Memory B cell (primary cell): ENCODE results near the gene MRPL52.
"Not testable (repeated sequence)": the region's sequence is repeated elsewhere in the genome, so short reads cannot be mapped to it uniquely, and the experiment has no call there.

ENCODE experiments used
- ATAC-seq: fragments of 150-1000 bp; cut with Tn5 transposase; 2 replicates; pipeline ENCODE4 v1.10.0; 2021; ENCODE audit warnings: low read depth, mild to moderate bottlenecking, moderate library complexity
- DNase-seq, 2 donors: peaks; one replicate each; pipeline ENCODE4 v3.0.0; 2022; ENCODE audit warnings: low spot score in 2 of 2
- H3K27ac Mint-ChIP-seq: one replicate; pipeline ENCODE4 v1.8.0; 2022; ENCODE audit warnings: mild to moderate bottlenecking, moderate library complexity, mixed read lengths
- H3K27me3 Mint-ChIP-seq: one replicate; pipeline ENCODE4 v1.8.0; 2022; ENCODE audit warnings: mixed read lengths
- H3K36me3 Mint-ChIP-seq: one replicate; pipeline ENCODE4 v1.8.0; 2022; ENCODE audit warnings: mild to moderate bottlenecking, mixed read lengths
- H3K4me1 Mint-ChIP-seq: one replicate; pipeline ENCODE4 v1.8.0; 2022; ENCODE audit warnings: mixed read lengths
- H3K4me3 Mint-ChIP-seq: one replicate; pipeline ENCODE4 v1.8.0; 2022; ENCODE audit warnings: mild to moderate bottlenecking, moderate library complexity, mixed read lengths
- H3K9me3 Mint-ChIP-seq: one replicate; pipeline ENCODE4 v1.8.0; 2022; ENCODE audit warnings: mixed read lengths

MRPL52 gene

GRCh38 chr14:22820731-22821130 lies 9.0 kb upstream of the MRPL52 start:
- no peak for DNase-seq
- no peaks in the 10 kb centered on the region for H3K9me3 Mint-ChIP-seq
- no peaks in the 10 kb centered on the region for H3K27me3 Mint-ChIP-seq
- no peak for ATAC-seq
- no peak overlapping the region for H3K4me3 Mint-ChIP-seq
- no peaks in the 10 kb centered on the region for H3K36me3 Mint-ChIP-seq
- H3K4me1 Mint-ChIP-seq = peaks cover 42% of the 10 kb centered on the region
- H3K27ac Mint-ChIP-seq = no peak overlapping the region

- DNase-seq (no peak), ATAC-seq (no peak)
- H3K36me3 Mint-ChIP-seq = no peaks in the 10 kb centered on the region
- peak overlapping the region; percentile 54 for H3K4me3 Mint-ChIP-seq
- peaks cover 38% of the 10 kb centered on the region for H3K4me1 Mint-ChIP-seq
- no peaks in the 10 kb centered on the region for H3K27me3 Mint-ChIP-seq
- H3K27ac Mint-ChIP-seq = peak overlapping the region; percentile 88
- no peaks in the 10 kb centered on the region for H3K9me3 Mint-ChIP-seq
Observed at GRCh38 chr14:22821193-22822015, 8.3 kb upstream of the MRPL52 start.

DNA sequence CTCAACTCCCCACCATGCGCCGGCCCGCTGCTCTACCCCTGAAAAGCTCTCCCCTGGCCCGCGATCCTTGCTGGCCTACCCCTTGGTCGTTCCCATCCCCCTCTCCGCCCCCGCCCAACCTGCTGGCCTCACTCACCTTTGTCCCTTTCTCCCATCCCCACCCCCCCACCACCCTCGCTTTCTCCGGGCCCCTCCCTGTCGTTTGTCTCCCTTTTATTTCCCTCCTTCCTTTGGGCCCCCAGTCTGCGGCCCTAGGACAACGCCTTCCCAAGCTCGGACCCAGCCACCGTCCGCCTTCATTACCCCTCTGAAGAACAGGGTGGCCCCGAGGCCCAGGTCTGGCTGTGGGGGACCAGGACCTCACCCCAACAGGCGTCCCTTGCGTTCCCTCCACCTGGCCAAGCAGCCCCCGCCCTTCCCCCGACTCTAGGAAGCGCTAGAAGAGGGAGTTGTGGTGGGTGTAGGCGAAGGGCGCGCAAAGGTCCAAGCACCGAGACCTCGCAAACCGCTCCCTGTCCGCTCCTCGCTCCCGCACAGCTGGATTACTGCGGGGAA lies 7.6 kb upstream of the MRPL52 start:
- Mint-ChIP-seq H3K27me3 (no peaks in the 10 kb centered on the region), H3K9me3 (no peaks in the 10 kb centered on the region), H3K4me1 (peaks cover 38% of the 10 kb centered on the region), H3K4me3 (peak overlapping the region; percentile 83), H3K36me3 (no peaks in the 10 kb centered on the region), H3K27ac (peak overlapping the region; percentile 88)
- no peak for DNase-seq
- ATAC-seq = no peak

DNA sequence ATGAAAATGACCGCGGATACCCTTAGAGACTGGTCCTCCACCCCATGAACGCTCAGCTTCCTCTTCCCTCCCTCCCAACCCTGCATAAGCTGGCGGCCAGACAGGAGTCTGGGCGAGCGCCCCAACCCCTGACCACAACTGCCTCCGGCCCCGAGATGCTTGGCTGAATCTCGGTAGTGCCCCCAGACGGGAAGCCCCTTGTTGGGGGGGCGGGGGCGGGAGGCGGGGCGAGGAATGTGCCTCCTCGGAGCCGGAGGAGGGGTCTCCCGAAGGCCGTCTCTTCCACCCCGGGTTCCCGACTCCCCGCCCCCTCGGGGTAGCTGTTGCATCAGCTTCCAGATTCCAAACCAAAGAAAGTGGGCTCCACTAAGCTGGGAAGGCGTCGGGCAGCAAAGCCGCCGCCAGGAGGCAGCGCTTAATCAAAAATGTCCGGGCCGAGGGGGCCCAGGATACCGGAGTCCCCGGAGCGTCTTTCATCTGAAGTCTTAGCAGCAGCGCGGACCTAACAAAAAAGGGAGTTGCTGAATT lies 7.1 kb upstream of the MRPL52 start:
- Mint-ChIP-seq H3K36me3 (no peaks in the 10 kb centered on the region), H3K4me1 (peaks cover 38% of the 10 kb centered on the region), H3K27me3 (no peaks in the 10 kb centered on the region), H3K4me3 (peak overlapping the region; percentile 83), H3K27ac (peak overlapping the region; percentile 88), H3K9me3 (no peaks in the 10 kb centered on the region)
- ATAC-seq = peak; percentile 78
- DNase-seq = peak; percentile 61 to 66

- no peak overlapping the region for H3K27ac Mint-ChIP-seq
- H3K36me3 Mint-ChIP-seq = no peaks in the 10 kb centered on the region
- H3K27me3 Mint-ChIP-seq = no peaks in the 10 kb centered on the region
- H3K9me3 Mint-ChIP-seq = no peaks in the 10 kb centered on the region
- ATAC-seq = no peak
- H3K4me1 Mint-ChIP-seq = peaks cover 25% of the 10 kb centered on the region
- no peak overlapping the region for H3K4me3 Mint-ChIP-seq
- DNase-seq = no peak
Observed at GRCh38 chr14:22824711-22825359, 4.9 kb upstream of the MRPL52 start.

GRCh38 chr14:22829076-22829660 lies 519 bp upstream of the MRPL52 start:
- H3K27me3 Mint-ChIP-seq, ATAC-seq, H3K36me3 Mint-ChIP-seq, H3K9me3 Mint-ChIP-seq, DNase-seq: not testable (repeated sequence)
- Mint-ChIP-seq H3K27ac (peak overlapping the region; percentile 94), H3K4me1 (peaks cover 18% of the 10 kb centered on the region), H3K4me3 (peak overlapping the region; percentile 92)

DNA sequence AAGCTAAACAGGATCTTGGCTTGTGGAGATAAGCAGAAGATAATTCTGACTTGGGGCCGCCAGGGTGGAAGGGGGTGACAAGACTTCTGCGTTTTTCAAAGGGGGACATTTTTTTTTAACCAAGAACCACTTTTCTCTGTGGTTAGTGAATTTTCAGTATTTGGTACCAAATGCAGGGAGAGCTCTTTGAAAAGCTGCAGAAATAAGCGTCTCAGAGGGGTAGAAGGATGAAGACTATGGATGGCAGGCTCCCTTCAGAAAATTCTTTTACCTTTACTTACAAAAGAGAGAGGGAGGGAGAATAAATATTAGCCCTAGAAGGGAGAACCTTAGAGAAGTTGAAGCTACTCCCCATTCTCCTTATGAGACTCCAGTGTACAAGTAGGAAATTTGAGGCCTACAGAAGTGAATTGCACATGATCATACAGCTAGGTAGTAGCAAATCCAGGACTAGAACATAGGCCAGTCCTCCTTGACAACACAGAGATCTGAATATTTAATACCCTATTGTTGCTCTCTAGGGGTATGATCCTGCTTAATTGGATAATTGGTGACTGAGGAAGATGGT lies 840 bp downstream of the MRPL52 start:
- DNase-seq = no peak
- Mint-ChIP-seq H3K4me1 (peaks cover 12% of the 10 kb centered on the region), H3K27me3 (no peaks in the 10 kb centered on the region), H3K36me3 (peaks cover 7% of the 10 kb centered on the region), H3K9me3 (no peaks in the 10 kb centered on the region), H3K27ac (peak overlapping the region; percentile 94), H3K4me3 (peak overlapping the region; percentile 92)
- peak; percentile 11 for ATAC-seq

DNA sequence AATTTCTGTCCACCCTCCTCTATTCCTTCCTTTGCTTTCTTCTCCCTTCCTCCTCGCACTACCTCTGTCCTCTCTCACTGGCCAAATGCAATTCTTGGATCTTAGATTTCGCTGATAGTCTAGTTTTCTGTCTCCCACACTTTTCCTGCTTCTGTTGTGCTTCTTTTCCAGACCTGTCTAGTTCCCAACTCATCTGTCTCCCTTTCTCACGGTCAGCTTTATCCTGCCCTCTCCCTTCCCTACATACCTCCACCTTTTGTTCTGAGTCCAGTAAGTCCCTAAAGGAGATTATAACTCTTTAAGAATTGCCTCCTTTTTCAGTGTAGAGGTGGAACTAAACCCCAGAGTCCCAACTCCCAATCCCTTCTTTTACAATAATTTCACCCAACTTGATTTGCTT lies 5.8 kb downstream of the MRPL52 start:
- peaks cover 6% of the 10 kb centered on the region for H3K27me3 Mint-ChIP-seq
- H3K9me3 Mint-ChIP-seq = no peaks in the 10 kb centered on the region
- H3K4me1 Mint-ChIP-seq = peaks cover 11% of the 10 kb centered on the region
- ATAC-seq (no peak), DNase-seq (no peak)
- no peak overlapping the region for H3K27ac Mint-ChIP-seq
- no peak overlapping the region for H3K4me3 Mint-ChIP-seq
- H3K36me3 Mint-ChIP-seq = peaks cover 9% of the 10 kb centered on the region

DNA sequence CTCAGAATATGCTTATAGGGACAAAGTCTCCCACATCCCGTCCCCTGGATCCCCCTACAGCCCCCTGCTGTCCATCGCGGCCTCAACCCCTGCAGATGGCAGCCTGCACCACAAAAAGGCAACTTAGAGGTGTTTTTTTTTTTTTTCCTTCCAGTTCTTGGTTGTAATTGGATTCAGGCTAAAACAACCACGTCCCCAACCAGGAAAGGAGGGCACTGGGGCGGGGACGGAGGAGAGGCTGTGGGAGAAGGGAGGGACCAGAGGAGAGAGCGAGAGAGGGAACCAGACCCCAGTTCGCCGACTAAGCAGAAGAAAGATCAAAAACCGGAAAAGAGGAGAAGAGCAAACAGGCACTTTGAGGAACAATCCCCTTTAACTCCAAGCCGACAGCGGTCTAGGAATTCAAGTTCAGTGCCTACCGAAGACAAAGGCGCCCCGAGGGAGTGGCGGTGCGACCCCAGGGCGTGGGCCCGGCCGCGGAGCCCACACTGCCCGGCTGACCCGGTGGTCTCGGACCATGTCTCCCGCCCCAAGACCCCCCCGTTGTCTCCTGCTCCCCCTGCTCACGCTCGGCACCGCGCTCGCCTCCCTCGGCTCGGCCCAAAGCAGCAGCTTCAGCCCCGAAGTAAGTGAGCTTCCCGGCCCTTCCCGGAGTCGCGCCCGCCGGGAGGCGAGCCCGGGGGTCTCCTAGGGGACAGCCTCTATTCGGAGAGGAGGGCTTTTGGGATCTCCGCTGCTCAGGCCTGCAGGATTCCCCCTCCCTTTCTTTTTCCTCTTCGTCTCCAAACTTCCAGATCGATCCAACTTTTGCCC lies 6.8 kb downstream of the MRPL52 start, which contains the start of gene MMP14:
MMP14 (plus strand) TSS at position 285 of the 813 bp plus-strand sequence; CDS start at position 518, 233 bp downstream.
- Mint-ChIP-seq H3K27me3 (peaks cover 6% of the 10 kb centered on the region), H3K36me3 (peaks cover 9% of the 10 kb centered on the region), H3K27ac (peak within 1 kb of the TSS; percentile 78), H3K4me1 (peaks cover 9% of the 10 kb centered on the region), H3K9me3 (no peaks in the 10 kb centered on the region), H3K4me3 (peak within 1 kb of the TSS; percentile 91)
- ATAC-seq = no peak
- no peak for DNase-seq

- peak; percentile 42 for ATAC-seq
- Mint-ChIP-seq H3K36me3 (peaks cover 7% of the 10 kb centered on the region), H3K27ac (peak overlapping the region; percentile 75), H3K27me3 (peaks cover 8% of the 10 kb centered on the region), H3K4me3 (peak overlapping the region; percentile 91), H3K9me3 (no peaks in the 10 kb centered on the region), H3K4me1 (peaks cover 9% of the 10 kb centered on the region)
- no peak for DNase-seq
Observed at GRCh38 chr14:22837114-22837749, 7.5 kb downstream of the MRPL52 start.

- Mint-ChIP-seq H3K9me3 (no peaks in the 10 kb centered on the region), H3K27me3 (peaks cover 8% of the 10 kb centered on the region), H3K27ac (no peak overlapping the region), H3K4me3 (peak overlapping the region; percentile 91), H3K4me1 (peaks cover 9% of the 10 kb centered on the region), H3K36me3 (peaks cover 7% of the 10 kb centered on the region)
- DNase-seq (no peak), ATAC-seq (no peak)
Observed at GRCh38 chr14:22837750-22838538, 8.3 kb downstream of the MRPL52 start.

- DNase-seq (no peak), ATAC-seq (no peak)
- Mint-ChIP-seq H3K27me3 (peaks cover 8% of the 10 kb centered on the region), H3K4me1 (peaks cover 9% of the 10 kb centered on the region), H3K4me3 (peak overlapping the region; percentile 2), H3K9me3 (no peaks in the 10 kb centered on the region), H3K27ac (no peak overlapping the region), H3K36me3 (peaks cover 5% of the 10 kb centered on the region)
Observed at GRCh38 chr14:22838631-22839041, 8.9 kb downstream of the MRPL52 start.
